SU-DHL-6 (cell line): ENCODE measurements around the gene GRB10.

Experiments used
- CTCF ChIP-seq: fragments of 200-600 bp; sonication (generic); IDR thresholded peaks from one replicate; pipeline ENCODE4 v1.5.1; 2017; ENCODE audit warnings: antibody characterized with exemption, mild to moderate bottlenecking, low read length, moderate library complexity; ENCODE audit not compliant: insufficient read depth, poor library complexity, severe bottlenecking
- EZH2phosphoT487 ChIP-seq: fragments of 200-600 bp; sonication (generic), shearing (Covaris generic); conservative IDR thresholded peaks from 2 replicates; pipeline ENCODE4 v1.6.1; 2018; ENCODE audit warnings: mild to moderate bottlenecking, antibody characterized with exemption, low read length, moderate library complexity, mixed read lengths

GRCh38 chr7:50649259-50649885, 133.3 kb downstream of the GRB10 start:
- no peak for TF ChIP-seq CTCF
- TF ChIP-seq EZH2phosphoT487: no peak
